HepG2 (cell line): Measurements from ENCODE around the gene UACA. TPM values are rescaled to one million over a fixed set of nuclear protein-coding genes. Genes with fewer than 3 reads are reported as not detected.

ENCODE experiments used
- ATAC-seq: fragments of 200-7000 bp; cut with Tn5 transposase; 3 replicates; pipeline ENCODE4 v1.9.1; 2020; ENCODE audit warnings: mild to moderate bottlenecking, moderate library complexity
- BruUV-seq: library from RNA; stranded (reverse); fragments of 400-500 nt; replicated peaks from 2 replicates; lab custom pipeline; 2021; lab: Mats Ljungman, UMichigan
- CTCF ChIA-PET: fragments of 300-600 bp; formaldehyde crosslinking; extraction: SDS; loops from one replicate; lab custom pipeline; 2021; ENCODE audit warnings: low total read pairs, inconsistent platforms, low intra/inter-chr PET ratio; lab: Yijun Ruan, JAX
- POLR2A ChIA-PET: fragments of 350-600 bp; sonication (Branson Sonifier 250); formaldehyde crosslinking; loops from one replicate; lab custom pipeline; 2020; ENCODE audit warnings: antibody characterized with exemption, inconsistent platforms; lab: Yijun Ruan, JAX
- DNase-seq: peaks from one replicate; pipeline ENCODE4 v3.0.0-alpha.2; 2015; ENCODE audit warnings: low spot score
- FAIRE-seq: peaks from 3 replicates; lab custom pipeline; 2011; peaks lifted over from hg19 to GRCh38; lab: Jason Lieb, UNC
- H2AFZ ChIP-seq: one replicate; pipeline ENCODE4 v1.6.1; 2011; ENCODE audit warnings: low read length, inconsistent platforms
- H3K27ac ChIP-seq: fragments of 300-600 bp; 3 replicates; pipeline ENCODE4 v1.8.0; 2011; ENCODE audit warnings: mixed run types, mild to moderate bottlenecking, mixed read lengths, low read length, inconsistent platforms; ENCODE audit not compliant: insufficient read depth; ENCODE audit errors: extremely low read length
- H3K27me3 ChIP-seq, 2 experiments: fragments of 200-600 bp in 1 of 2; 2 replicates in 1 of 2; 3 replicates in 1 of 2; pipeline versions ENCODE4 v1.6.0 to v1.8.0; 2011; ENCODE audit warnings: low read length in 2 of 2, mild to moderate bottlenecking in 2 of 2, moderate library complexity in 2 of 2, inconsistent platforms in 1 of 2; ENCODE audit not compliant: insufficient read depth in 2 of 2, control insufficient read depth in 1 of 2
- H3K36me3 ChIP-seq, 2 experiments: fragments of 200-600 bp in 1 of 2; replicated peaks in 1 of 2; 2 replicates in 1 of 2; 3 replicates in 1 of 2; pipeline versions ENCODE4 v1.5.1 to v1.8.0; 2011; ENCODE audit warnings: low read length in 2 of 2, inconsistent platforms in 1 of 2; ENCODE audit not compliant: insufficient read depth in 2 of 2, control insufficient read depth in 1 of 2
- H3K4me1 ChIP-seq: 2 replicates; pipeline ENCODE4 v1.5.1; 2012; ENCODE audit warnings: low read length, inconsistent platforms; ENCODE audit not compliant: insufficient read depth
- H3K4me2 ChIP-seq: 2 replicates; pipeline ENCODE4 v1.6.0; 2011; ENCODE audit warnings: low read depth, low read length, inconsistent platforms
- H3K4me3 ChIP-seq, 3 experiments: fragments of 200-600 bp in 1 of 3; sonication (generic), shearing (Covaris generic) in 1 of 3; replicated peaks in 1 of 3; 2 replicates each; pipeline ENCODE4 v1.5.1; 2011 to 2016; ENCODE audit warnings: low read length in 3 of 3, inconsistent platforms in 2 of 3, low read depth in 2 of 3, mild to moderate bottlenecking in 2 of 3, control low read depth in 1 of 3, mixed read lengths in 1 of 3; ENCODE audit not compliant: insufficient read depth in 1 of 3
- H3K79me2 ChIP-seq: one replicate; pipeline ENCODE4 v1.6.1; 2011; ENCODE audit warnings: low read length, inconsistent platforms; ENCODE audit not compliant: insufficient read depth
- H3K9ac ChIP-seq: 2 replicates; pipeline ENCODE4 v1.6.0; 2011; ENCODE audit warnings: mild to moderate bottlenecking, low read depth, low read length, inconsistent platforms; ENCODE audit not compliant: insufficient read depth
- H3K9me3 ChIP-seq: 2 replicates; pipeline ENCODE4 v1.5.1; 2012; ENCODE audit warnings: mild to moderate bottlenecking, low read length
- H4K20me1 ChIP-seq: 2 replicates; pipeline ENCODE4 v1.6.0; 2011; ENCODE audit warnings: inconsistent platforms, mild to moderate bottlenecking, low read length, moderate library complexity; ENCODE audit not compliant: insufficient read depth
- CHCHD3 ChIP-seq: sonication (generic); formaldehyde crosslinking; IDR thresholded peaks from 2 replicates; pipeline ENCODE4 v1.8.0; 2022; ENCODE audit warnings: mild to moderate bottlenecking, missing genetic modification reagents, moderate library complexity
- DPF2 ChIP-seq: sonication (generic); formaldehyde crosslinking; IDR thresholded peaks from 2 replicates; pipeline ENCODE4 v1.4.0; 2020; ENCODE audit warnings: mild to moderate bottlenecking, low read depth, missing genetic modification reagents, borderline replicate concordance
- FOXA1 ChIP-seq, 2 experiments: fragments of 450-650 bp in 1 of 2; sonication (generic) in 1 of 2; formaldehyde crosslinking in 1 of 2; IDR thresholded peaks; 2 replicates each; pipeline versions ENCODE4 v1.4.0 to v1.6.1; 2016 to 2020; ENCODE audit warnings: missing genetic modification reagents in 1 of 2
- SMARCE1 ChIP-seq: fragments of 450-650 bp; IDR thresholded peaks from 2 replicates; pipeline ENCODE4 v1.6.1; 2017; ENCODE audit warnings: borderline replicate concordance
- XRCC5 ChIP-seq: fragments of 200-400 bp; formaldehyde crosslinking; optimal IDR thresholded peaks from 2 replicates; pipeline ENCODE3; 2017; ENCODE audit warnings: mild to moderate bottlenecking, low read length
- ZNF101 ChIP-seq: sonication (generic); formaldehyde crosslinking; IDR thresholded peaks from 2 replicates; pipeline ENCODE4 v1.4.0; 2020; ENCODE audit warnings: mild to moderate bottlenecking, low read depth, missing genetic modification reagents, borderline replicate concordance
- ZNF75D ChIP-seq: sonication (generic); formaldehyde crosslinking; IDR thresholded peaks from 2 replicates; pipeline ENCODE4 v1.8.1; 2023; ENCODE audit warnings: missing genetic modification reagents, mild to moderate bottlenecking, borderline replicate concordance
- ZNF780A ChIP-seq: sonication (generic); formaldehyde crosslinking; IDR thresholded peaks from 2 replicates; pipeline ENCODE4 v1.8.0; 2022; ENCODE audit warnings: mild to moderate bottlenecking, missing genetic modification reagents, moderate library complexity
- ZNF790 ChIP-seq: sonication (generic); formaldehyde crosslinking; IDR thresholded peaks from 2 replicates; pipeline ENCODE4 v1.8.0; 2022; ENCODE audit warnings: missing genetic modification reagents, mild to moderate bottlenecking, borderline replicate concordance
- WGBS: methylation state at CpG from one replicate; pipeline ENCODE4 v1.1.6; 2017; ENCODE audit warnings: low lambda C conversion rate; 5-methylcytosine and 5-hydroxymethylcytosine counted together
- in situ Hi-C: cut with HindIII; loops from 2 replicates; pipeline ENCODE4 v1.10.0; 2017; ENCODE audit warnings: low pct_unique_long_range_greater_than_20kb; ENCODE audit not compliant: extremely low pct_ligation_motif_present
- intact Hi-C: fragments of 100-400 bp; cut with micrococcal nuclease; formaldehyde crosslinking; loops from one replicate; pipeline ENCODE4 v1.10.0; 2022; ENCODE audit not compliant: unreplicated experiment
- polyA plus RNA-seq, 8 experiments: library from polyadenylated mRNA; depleted of rRNA in 3 of 8; stranded (reverse) in 7 of 8; unstranded in 1 of 8; fragments of >200 nt; fragmentation: Illumina TruSeq in 4 of 8; extraction: Trizol in 4 of 8; gene quantifications; 2 replicates each; pipeline versions ENCODE4 v1.2.1 to v1.2.3, GENCODE V29; 2011 to 2016; ENCODE audit warnings: low read depth in 4 of 8, missing spikeins in 1 of 8, mixed read lengths in 1 of 8; ENCODE audit not compliant: insufficient read depth in 1 of 8
- total RNA-seq, 5 experiments: library from RNA; depleted of rRNA; stranded (reverse); fragments of >200 nt; fragmentation: Illumina TruSeq; extraction: Trizol; gene quantifications; 2 replicates each; pipeline ENCODE4 v1.2.3, GENCODE V29; 2016; ENCODE audit warnings: low read depth in 1 of 5
- TF ChIP-seq, protein P1 (sequence below): sonication (generic); formaldehyde crosslinking; IDR thresholded peaks from 2 replicates; pipeline ENCODE4 v1.4.0; 2020; ENCODE audit warnings: missing genetic modification reagents, borderline replicate concordance
- TF ChIP-seq, protein P2 (sequence below): sonication (generic); formaldehyde crosslinking; IDR thresholded peaks from 2 replicates; pipeline ENCODE4 v1.4.0; 2020; ENCODE audit warnings: missing genetic modification reagents
- TF ChIP-seq, protein P3 (sequence below): IDR thresholded peaks from 2 replicates; pipeline ENCODE4 v1.6.1; 2016; ENCODE audit warnings: control low read depth
- TF ChIP-seq, protein P4 (sequence below): sonication (generic); formaldehyde crosslinking; IDR thresholded peaks from 2 replicates; pipeline ENCODE4 v1.5.0; 2020; ENCODE audit warnings: mild to moderate bottlenecking, missing genetic modification reagents, borderline replicate concordance
- TF ChIP-seq, protein P5 (sequence below): sonication (generic); formaldehyde crosslinking; IDR thresholded peaks from 2 replicates; pipeline ENCODE4 v1.8.1; 2023; ENCODE audit warnings: mild to moderate bottlenecking, moderate library complexity, missing genetic modification reagents

Gene UACA
- total and polyA plus RNA-seq, 2 of the 13 experiments (the other 11 are each of a cell fraction or from before 2014, with no cell fraction given), result 17.8 to 39.2 TPM

DNA sequence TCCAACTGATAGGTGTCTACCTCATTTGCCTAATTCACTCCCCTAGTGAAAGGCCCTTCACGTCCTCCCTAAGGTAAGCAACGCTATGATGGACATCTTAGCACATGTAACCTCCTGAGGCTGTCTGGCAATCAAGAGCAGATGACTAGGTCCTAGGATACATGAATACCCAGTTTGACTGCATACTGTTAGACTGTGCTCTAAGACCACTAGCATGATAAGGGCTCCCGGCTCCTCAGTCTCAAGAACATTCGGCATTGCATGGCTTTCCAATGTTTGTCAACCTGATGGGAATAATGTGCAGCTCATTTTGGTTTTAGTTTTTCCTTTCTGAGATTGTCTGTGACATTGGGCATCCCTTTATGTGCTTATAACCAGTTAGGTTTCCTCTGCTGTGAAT, 152.1 kb downstream of the UACA start:
- Histone ChIP-seq H4K20me1 (no peaks in the 10 kb centered on the region), H3K79me2 (no peaks in the 10 kb centered on the region), H3K36me3 (no peaks in the 10 kb centered on the region), H3K4me3 (no peak overlapping the region), H3K27ac (no peak overlapping the region), H3K4me2 (no peak overlapping the region), H2AFZ (no peak overlapping the region), H3K9me3 (no peaks in the 10 kb centered on the region), H3K4me1 (peaks cover 9% of the 10 kb centered on the region), H3K9ac (no peak overlapping the region), H3K27me3 (peaks cover 0 to 5% of the 10 kb centered on the region in 2 experiments; a peak in 2 of 5 replicates)
- POLR2A ChIA-PET, result no interaction called here
- in situ Hi-C loops, result no loop called here
- WGBS, result 84% methylated on average over 4 of the region's 4 CpGs
- FAIRE-seq (no peak), DNase-seq (no peak), ATAC-seq (no peak)
- CTCF ChIA-PET, result no interaction called here
- no TSS peak for BruUV-seq
- intact Hi-C loops, result no loop called here
- TF ChIP-seq FOXA1 (IDR thresholded peaks at IDR 0.05), result no peak
- no peak for TF ChIP-seq FOXA1 (CRISPR knock-in tag; IDR thresholded peaks at IDR 0.05)
- no peak for TF ChIP-seq ZNF790 (CRISPR knock-in tag)
- TF ChIP-seq XRCC5, result no peak
- TF ChIP-seq, protein P1, sequence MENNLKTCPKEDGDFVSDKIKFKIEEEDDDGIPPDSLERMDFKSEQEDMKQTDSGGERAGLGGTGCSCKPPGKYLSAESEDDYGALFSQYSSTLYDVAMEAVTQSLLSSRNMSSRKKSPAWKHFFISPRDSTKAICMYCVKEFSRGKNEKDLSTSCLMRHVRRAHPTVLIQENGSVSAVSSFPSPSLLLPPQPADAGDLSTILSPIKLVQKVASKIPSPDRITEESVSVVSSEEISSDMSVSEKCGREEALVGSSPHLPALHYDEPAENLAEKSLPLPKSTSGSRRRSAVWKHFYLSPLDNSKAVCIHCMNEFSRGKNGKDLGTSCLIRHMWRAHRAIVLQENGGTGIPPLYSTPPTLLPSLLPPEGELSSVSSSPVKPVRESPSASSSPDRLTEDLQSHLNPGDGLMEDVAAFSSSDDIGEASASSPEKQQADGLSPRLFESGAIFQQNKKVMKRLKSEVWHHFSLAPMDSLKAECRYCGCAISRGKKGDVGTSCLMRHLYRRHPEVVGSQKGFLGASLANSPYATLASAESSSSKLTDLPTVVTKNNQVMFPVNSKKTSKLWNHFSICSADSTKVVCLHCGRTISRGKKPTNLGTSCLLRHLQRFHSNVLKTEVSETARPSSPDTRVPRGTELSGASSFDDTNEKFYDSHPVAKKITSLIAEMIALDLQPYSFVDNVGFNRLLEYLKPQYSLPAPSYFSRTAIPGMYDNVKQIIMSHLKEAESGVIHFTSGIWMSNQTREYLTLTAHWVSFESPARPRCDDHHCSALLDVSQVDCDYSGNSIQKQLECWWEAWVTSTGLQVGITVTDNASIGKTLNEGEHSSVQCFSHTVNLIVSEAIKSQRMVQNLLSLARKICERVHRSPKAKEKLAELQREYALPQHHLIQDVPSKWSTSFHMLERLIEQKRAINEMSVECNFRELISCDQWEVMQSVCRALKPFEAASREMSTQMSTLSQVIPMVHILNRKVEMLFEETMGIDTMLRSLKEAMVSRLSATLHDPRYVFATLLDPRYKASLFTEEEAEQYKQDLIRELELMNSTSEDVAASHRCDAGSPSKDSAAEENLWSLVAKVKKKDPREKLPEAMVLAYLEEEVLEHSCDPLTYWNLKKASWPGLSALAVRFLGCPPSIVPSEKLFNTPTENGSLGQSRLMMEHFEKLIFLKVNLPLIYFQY (CRISPR knock-in tag), result no peak
- no peak for TF ChIP-seq ZNF101 (CRISPR knock-in tag)
- TF ChIP-seq SMARCE1, result no peak
- TF ChIP-seq, protein P2, sequence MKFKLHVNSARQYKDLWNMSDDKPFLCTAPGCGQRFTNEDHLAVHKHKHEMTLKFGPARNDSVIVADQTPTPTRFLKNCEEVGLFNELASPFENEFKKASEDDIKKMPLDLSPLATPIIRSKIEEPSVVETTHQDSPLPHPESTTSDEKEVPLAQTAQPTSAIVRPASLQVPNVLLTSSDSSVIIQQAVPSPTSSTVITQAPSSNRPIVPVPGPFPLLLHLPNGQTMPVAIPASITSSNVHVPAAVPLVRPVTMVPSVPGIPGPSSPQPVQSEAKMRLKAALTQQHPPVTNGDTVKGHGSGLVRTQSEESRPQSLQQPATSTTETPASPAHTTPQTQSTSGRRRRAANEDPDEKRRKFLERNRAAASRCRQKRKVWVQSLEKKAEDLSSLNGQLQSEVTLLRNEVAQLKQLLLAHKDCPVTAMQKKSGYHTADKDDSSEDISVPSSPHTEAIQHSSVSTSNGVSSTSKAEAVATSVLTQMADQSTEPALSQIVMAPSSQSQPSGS (CRISPR knock-in tag), result no peak
- no peak for TF ChIP-seq ZNF75D (CRISPR knock-in tag)
- TF ChIP-seq ZNF780A (CRISPR knock-in tag), result no peak
- TF ChIP-seq, protein P3, sequence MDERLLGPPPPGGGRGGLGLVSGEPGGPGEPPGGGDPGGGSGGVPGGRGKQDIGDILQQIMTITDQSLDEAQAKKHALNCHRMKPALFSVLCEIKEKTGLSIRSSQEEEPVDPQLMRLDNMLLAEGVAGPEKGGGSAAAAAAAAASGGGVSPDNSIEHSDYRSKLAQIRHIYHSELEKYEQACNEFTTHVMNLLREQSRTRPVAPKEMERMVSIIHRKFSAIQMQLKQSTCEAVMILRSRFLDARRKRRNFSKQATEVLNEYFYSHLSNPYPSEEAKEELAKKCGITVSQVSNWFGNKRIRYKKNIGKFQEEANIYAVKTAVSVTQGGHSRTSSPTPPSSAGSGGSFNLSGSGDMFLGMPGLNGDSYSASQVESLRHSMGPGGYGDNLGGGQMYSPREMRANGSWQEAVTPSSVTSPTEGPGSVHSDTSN, result no peak
- TF ChIP-seq CHCHD3 (CRISPR knock-in tag), result no peak
- TF ChIP-seq, protein P4, sequence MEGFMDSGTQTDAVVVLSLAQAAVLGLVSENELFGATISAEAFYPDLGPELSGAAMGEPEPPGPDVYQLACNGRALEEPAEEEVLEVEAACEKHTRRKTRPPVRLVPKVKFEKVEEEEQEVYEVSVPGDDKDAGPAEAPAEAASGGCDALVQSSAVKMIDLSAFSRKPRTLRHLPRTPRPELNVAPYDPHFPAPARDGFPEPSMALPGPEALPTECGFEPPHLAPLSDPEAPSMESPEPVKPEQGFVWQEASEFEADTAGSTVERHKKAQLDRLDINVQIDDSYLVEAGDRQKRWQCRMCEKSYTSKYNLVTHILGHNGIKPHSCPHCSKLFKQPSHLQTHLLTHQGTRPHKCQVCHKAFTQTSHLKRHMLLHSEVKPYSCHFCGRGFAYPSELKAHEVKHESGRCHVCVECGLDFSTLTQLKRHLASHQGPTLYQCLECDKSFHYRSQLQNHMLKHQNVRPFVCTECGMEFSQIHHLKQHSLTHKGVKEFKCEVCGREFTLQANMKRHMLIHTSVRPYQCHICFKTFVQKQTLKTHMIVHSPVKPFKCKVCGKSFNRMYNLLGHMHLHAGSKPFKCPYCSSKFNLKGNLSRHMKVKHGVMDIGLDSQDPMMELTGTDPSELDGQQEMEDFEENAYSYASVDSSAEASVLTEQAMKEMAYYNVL (CRISPR knock-in tag), result no peak
- TF ChIP-seq, protein P5, sequence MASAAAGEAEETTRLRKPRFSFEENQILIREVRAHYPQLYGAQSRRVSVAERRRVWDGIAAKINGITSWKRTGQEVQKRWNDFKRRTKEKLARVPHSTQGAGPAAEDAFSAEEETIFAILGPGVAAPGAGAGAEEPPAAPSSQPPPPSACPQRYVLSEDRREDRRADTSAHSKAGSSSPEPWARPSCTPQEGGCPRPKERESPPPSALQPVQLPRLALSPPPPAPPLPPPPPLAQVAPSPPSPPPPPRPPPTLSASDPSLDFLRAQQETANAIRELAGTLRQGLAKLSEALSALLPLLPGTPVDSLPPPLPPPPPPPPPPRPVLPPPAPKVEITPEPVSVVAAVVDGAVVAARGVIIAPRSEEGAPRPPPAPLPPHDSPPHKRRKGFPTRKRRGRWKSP (CRISPR knock-in tag), result no peak
- TF ChIP-seq DPF2 (CRISPR knock-in tag), result no peak
